MM.1S (cell line): Measurements from ENCODE around the gene TMEM126B.

Experiments
- EZH2 ChIP-seq: fragments of 300-600 bp; sonication (generic); optimal IDR thresholded peaks from 2 replicates; pipeline ENCODE3; 2017; ENCODE audit warnings: low read depth, mild to moderate bottlenecking, antibody characterized with exemption, low read length, mixed read lengths
- EZH2phosphoT487 ChIP-seq: fragments of 300-600 bp; sonication (generic); IDR thresholded peaks from 2 replicates; pipeline ENCODE4 v1.6.1; 2018; ENCODE audit warnings: antibody characterized with exemption, low read length
- TF ChIP-seq, protein P1 (sequence below): fragments of 300-600 bp; sonication (generic); IDR thresholded peaks from 2 replicates; pipeline ENCODE4 v1.5.1; 2016; ENCODE audit warnings: antibody characterized with exemption, low read length, mixed read lengths

DNA sequence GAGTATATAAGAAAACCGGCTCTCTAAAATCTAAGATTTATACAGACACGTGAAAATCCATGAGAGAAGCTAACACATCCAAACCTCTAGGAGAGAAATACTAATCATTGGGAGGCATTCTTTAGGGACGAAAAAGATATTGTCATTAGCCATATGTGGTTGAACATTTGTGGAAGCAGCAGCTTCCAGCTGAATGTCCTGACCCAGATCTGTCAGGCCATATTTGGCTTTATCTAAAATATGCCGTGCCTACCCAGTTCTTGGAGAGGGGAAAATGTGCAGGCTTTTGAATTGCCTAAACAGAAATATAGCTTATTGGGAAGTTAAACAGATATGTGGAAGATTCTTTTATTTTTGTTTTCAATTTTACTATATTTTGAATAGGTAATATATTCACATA is 51.2 kb downstream of the TMEM126B start:
- TF ChIP-seq, protein P1, sequence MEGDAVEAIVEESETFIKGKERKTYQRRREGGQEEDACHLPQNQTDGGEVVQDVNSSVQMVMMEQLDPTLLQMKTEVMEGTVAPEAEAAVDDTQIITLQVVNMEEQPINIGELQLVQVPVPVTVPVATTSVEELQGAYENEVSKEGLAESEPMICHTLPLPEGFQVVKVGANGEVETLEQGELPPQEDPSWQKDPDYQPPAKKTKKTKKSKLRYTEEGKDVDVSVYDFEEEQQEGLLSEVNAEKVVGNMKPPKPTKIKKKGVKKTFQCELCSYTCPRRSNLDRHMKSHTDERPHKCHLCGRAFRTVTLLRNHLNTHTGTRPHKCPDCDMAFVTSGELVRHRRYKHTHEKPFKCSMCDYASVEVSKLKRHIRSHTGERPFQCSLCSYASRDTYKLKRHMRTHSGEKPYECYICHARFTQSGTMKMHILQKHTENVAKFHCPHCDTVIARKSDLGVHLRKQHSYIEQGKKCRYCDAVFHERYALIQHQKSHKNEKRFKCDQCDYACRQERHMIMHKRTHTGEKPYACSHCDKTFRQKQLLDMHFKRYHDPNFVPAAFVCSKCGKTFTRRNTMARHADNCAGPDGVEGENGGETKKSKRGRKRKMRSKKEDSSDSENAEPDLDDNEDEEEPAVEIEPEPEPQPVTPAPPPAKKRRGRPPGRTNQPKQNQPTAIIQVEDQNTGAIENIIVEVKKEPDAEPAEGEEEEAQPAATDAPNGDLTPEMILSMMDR: no peak
- TF ChIP-seq EZH2: no peak
- no peak for TF ChIP-seq EZH2phosphoT487
